ENCODE results near the gene GRB10. TPM values are rescaled to one million over a fixed set of nuclear protein-coding genes. Genes with fewer than 3 reads are reported as not detected.

GRB10 gene
- polyA plus RNA-seq, 1 donor from 2014 or later, result 78.4 TPM

DNA sequence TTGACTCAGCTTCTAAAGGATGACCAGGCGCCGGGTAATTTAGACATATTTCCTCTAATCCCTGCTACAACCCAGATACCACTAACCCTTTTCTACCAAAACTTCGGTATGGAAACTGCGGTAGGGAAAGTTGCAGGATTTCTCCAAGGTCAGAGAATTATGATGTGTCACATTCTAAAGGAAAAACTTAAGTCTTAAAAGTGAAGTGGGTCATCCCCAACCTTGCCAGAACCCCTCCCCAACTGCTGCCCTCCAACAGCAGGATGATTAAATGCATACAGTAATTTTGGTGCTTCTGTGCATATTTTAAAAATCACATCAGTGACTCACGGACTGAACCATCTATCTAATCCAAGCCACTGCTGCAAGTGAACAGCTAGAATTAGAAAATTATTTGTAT, 52.7 kb downstream of the GRB10 start:
- Histone ChIP-seq H3K4me2 (ENCODE audit: low read length) (no peak overlapping the region), H3K36me3 (ENCODE audit: insufficient read depth, low read length) (no peaks in the 10 kb centered on the region)
- TF ChIP-seq EP300 (conservative IDR thresholded peaks at IDR 0.05; ENCODE audit: poor library complexity, severe bottlenecking) (no peak), TAF1 (IDR thresholded peaks at IDR 0.05; ENCODE audit: low read depth) (no peak), EZH2 (IDR thresholded peaks at IDR 0.05; ENCODE audit: borderline replicate concordance, insufficient read depth, low read length, poor library complexity, severe bottlenecking) (no peak), MXI1 (conservative IDR thresholded peaks at IDR 0.05; ENCODE audit: poor library complexity, severe bottlenecking) (no peak), SMC3 (conservative IDR thresholded peaks at IDR 0.05; ENCODE audit: poor library complexity) (no peak), POLR2AphosphoS5 (IDR thresholded peaks at IDR 0.05) (no peak), RAD21 (conservative IDR thresholded peaks at IDR 0.05) (no peak)
- TF ChIP-seq, protein P1, sequence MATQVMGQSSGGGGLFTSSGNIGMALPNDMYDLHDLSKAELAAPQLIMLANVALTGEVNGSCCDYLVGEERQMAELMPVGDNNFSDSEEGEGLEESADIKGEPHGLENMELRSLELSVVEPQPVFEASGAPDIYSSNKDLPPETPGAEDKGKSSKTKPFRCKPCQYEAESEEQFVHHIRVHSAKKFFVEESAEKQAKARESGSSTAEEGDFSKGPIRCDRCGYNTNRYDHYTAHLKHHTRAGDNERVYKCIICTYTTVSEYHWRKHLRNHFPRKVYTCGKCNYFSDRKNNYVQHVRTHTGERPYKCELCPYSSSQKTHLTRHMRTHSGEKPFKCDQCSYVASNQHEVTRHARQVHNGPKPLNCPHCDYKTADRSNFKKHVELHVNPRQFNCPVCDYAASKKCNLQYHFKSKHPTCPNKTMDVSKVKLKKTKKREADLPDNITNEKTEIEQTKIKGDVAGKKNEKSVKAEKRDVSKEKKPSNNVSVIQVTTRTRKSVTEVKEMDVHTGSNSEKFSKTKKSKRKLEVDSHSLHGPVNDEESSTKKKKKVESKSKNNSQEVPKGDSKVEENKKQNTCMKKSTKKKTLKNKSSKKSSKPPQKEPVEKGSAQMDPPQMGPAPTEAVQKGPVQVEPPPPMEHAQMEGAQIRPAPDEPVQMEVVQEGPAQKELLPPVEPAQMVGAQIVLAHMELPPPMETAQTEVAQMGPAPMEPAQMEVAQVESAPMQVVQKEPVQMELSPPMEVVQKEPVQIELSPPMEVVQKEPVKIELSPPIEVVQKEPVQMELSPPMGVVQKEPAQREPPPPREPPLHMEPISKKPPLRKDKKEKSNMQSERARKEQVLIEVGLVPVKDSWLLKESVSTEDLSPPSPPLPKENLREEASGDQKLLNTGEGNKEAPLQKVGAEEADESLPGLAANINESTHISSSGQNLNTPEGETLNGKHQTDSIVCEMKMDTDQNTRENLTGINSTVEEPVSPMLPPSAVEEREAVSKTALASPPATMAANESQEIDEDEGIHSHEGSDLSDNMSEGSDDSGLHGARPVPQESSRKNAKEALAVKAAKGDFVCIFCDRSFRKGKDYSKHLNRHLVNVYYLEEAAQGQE (IDR thresholded peaks at IDR 0.05; ENCODE audit: borderline replicate concordance), result no peak
- TF ChIP-seq, protein P2, sequence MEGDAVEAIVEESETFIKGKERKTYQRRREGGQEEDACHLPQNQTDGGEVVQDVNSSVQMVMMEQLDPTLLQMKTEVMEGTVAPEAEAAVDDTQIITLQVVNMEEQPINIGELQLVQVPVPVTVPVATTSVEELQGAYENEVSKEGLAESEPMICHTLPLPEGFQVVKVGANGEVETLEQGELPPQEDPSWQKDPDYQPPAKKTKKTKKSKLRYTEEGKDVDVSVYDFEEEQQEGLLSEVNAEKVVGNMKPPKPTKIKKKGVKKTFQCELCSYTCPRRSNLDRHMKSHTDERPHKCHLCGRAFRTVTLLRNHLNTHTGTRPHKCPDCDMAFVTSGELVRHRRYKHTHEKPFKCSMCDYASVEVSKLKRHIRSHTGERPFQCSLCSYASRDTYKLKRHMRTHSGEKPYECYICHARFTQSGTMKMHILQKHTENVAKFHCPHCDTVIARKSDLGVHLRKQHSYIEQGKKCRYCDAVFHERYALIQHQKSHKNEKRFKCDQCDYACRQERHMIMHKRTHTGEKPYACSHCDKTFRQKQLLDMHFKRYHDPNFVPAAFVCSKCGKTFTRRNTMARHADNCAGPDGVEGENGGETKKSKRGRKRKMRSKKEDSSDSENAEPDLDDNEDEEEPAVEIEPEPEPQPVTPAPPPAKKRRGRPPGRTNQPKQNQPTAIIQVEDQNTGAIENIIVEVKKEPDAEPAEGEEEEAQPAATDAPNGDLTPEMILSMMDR (IDR thresholded peaks at IDR 0.05; ENCODE audit: poor library complexity, severe bottlenecking), result no peak

DNA sequence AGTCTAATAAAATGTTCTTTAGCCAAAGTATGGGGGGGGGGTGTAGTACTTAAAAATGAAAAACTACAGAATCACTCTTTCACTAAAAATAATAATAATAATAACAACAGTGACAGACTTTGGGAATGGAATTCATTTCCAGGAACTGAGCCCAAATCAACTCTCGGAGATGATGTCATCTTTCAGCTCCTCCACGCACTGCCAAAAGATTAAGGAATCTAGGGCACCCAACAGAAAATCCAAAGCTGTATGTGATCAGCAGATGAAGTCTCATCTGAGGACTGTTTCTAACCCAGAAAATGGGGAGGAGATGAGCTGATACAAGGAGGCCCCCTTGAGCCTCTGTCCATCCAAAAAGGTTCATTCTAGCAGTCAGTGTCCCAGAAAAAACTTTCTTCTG, 54.5 kb downstream of the GRB10 start:
- Histone ChIP-seq H3K4me3 (ENCODE audit: low read length) (no peak overlapping the region), H3F3A (ENCODE audit: insufficient read depth, low read length, poor library complexity, severe bottlenecking) (no peaks in the 10 kb centered on the region), H3K27ac (ENCODE audit: low read length) (no peak overlapping the region), H3K9me2 (ENCODE audit: insufficient read depth, low read length) (no peaks in the 10 kb centered on the region), H3K79me2 (replicated peaks; ENCODE audit: insufficient read depth, low read length) (peaks cover 29% of the 10 kb centered on the region), H3K9ac (ENCODE audit: low read length) (no peak overlapping the region), H3K9me3 (ENCODE audit: low read length) (no peaks in the 10 kb centered on the region), H3K36me3 (ENCODE audit: insufficient read depth, low read length) (no peaks in the 10 kb centered on the region), H2AFZ (ENCODE audit: low read depth, low read length) (no peak overlapping the region), H3K27me3 (ENCODE audit: insufficient read depth, low read depth, low read length) (no peaks in the 10 kb centered on the region), H4K20me1 (ENCODE audit: insufficient read depth) (no peaks in the 10 kb centered on the region), H3K4me2 (ENCODE audit: low read length) (no peak overlapping the region)
- TF ChIP-seq, protein P1 (IDR thresholded peaks at IDR 0.05; ENCODE audit: borderline replicate concordance), result no peak
- TF ChIP-seq SMC3 (conservative IDR thresholded peaks at IDR 0.05; ENCODE audit: poor library complexity) (no peak), EZH2 (IDR thresholded peaks at IDR 0.05; ENCODE audit: borderline replicate concordance, insufficient read depth, low read length, poor library complexity, severe bottlenecking) (no peak), RAD21 (conservative IDR thresholded peaks at IDR 0.05) (no peak), MXI1 (conservative IDR thresholded peaks at IDR 0.05; ENCODE audit: poor library complexity, severe bottlenecking) (no peak), TAF1 (IDR thresholded peaks at IDR 0.05; ENCODE audit: low read depth) (no peak), POLR2AphosphoS5 (IDR thresholded peaks at IDR 0.05) (no peak), EP300 (conservative IDR thresholded peaks at IDR 0.05; ENCODE audit: poor library complexity, severe bottlenecking) (no peak)
- TF ChIP-seq, protein P2 (IDR thresholded peaks at IDR 0.05; ENCODE audit: poor library complexity, severe bottlenecking), result no peak

More for the DNA sequence above, 52.7 kb downstream of the GRB10 start:
- H4K20me1 ChIP-seq (ENCODE audit: insufficient read depth), result no peaks in the 10 kb centered on the region
- H3K27me3 ChIP-seq (ENCODE audit: insufficient read depth, low read depth, low read length), result no peaks in the 10 kb centered on the region
- no peaks in the 10 kb centered on the region for H3K9me2 ChIP-seq (ENCODE audit: insufficient read depth, low read length)
- no peak overlapping the region for H3K27ac ChIP-seq (ENCODE audit: low read length)
- H2AFZ ChIP-seq (ENCODE audit: low read depth, low read length), result no peak overlapping the region
- peaks cover 40% of the 10 kb centered on the region for H3K79me2 ChIP-seq (replicated peaks; ENCODE audit: insufficient read depth, low read length)
- H3F3A ChIP-seq (ENCODE audit: insufficient read depth, low read length, poor library complexity, severe bottlenecking), result no peaks in the 10 kb centered on the region
- no peak overlapping the region for H3K9ac ChIP-seq (ENCODE audit: low read length)
- no peak overlapping the region for H3K4me3 ChIP-seq (ENCODE audit: low read length)
- no peaks in the 10 kb centered on the region for H3K9me3 ChIP-seq (ENCODE audit: low read length)
